ENCODE results near the gene MAML3.

DNA sequence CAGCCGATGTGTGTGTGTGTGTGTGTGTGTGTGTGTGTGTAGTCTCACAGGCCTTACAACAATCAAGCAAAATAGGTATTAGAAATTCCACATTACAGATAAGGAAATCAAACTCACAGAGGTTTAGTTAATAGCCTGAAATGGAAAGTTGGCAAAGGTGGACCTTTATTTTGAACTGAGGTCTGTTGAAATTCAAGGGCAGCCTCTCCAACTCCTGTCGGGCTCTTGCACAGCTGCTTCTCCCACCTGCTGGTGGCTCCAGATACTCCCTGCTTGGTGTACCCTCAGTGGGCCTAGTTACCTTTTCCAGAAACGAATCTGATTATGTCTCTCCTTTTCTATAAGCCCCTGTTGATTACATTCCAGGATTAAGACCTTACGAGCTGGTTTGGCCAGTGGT is 292.5 kb downstream of the MAML3 start:
- no peak for TF ChIP-seq EZH2 (IDR thresholded peaks at IDR 0.05; ENCODE audit: insufficient read depth, low read length)
- TF ChIP-seq, protein P1, sequence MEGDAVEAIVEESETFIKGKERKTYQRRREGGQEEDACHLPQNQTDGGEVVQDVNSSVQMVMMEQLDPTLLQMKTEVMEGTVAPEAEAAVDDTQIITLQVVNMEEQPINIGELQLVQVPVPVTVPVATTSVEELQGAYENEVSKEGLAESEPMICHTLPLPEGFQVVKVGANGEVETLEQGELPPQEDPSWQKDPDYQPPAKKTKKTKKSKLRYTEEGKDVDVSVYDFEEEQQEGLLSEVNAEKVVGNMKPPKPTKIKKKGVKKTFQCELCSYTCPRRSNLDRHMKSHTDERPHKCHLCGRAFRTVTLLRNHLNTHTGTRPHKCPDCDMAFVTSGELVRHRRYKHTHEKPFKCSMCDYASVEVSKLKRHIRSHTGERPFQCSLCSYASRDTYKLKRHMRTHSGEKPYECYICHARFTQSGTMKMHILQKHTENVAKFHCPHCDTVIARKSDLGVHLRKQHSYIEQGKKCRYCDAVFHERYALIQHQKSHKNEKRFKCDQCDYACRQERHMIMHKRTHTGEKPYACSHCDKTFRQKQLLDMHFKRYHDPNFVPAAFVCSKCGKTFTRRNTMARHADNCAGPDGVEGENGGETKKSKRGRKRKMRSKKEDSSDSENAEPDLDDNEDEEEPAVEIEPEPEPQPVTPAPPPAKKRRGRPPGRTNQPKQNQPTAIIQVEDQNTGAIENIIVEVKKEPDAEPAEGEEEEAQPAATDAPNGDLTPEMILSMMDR (IDR thresholded peaks at IDR 0.05; ENCODE audit: insufficient read depth, low read depth, low read length) = no peak

Measured in astrocyte (in vitro differentiated cells and primary cell).